ENCODE results near the gene NUP188.
"Not testable (repeated sequence)": the region's sequence is repeated elsewhere in the genome, so short reads cannot be mapped to it uniquely, and the experiment has no call there.

Gene NUP188

GRCh38 chr9:129033216-129033615 is 85.7 kb downstream of the NUP188 start:
- no peak for DNase-seq

GRCh38 chr9:129035838-129036237 is 88.3 kb downstream of the NUP188 start:
- DNase-seq: not testable (repeated sequence)

- peak; percentile 96 for DNase-seq
Observed at GRCh38 chr9:129036241-129036922, 88.9 kb downstream of the NUP188 start, which contains the start of gene MIGA2. TSS of gene MIGA2 (plus strand) at chr9:129036626. CDS start at chr9:129040595, 3,969 bp downstream.

GRCh38 chr9:129036923-129037766 is 89.6 kb downstream of the NUP188 start:
- DNase-seq: no peak

- no peak for DNase-seq
Observed at GRCh38 chr9:129037767-129038098, 90.2 kb downstream of the NUP188 start.

GRCh38 chr9:129038109-129038852 is 90.8 kb downstream of the NUP188 start:
- no peak for DNase-seq

GRCh38 chr9:129040113-129040643 is 92.7 kb downstream of the NUP188 start:
- no peak for DNase-seq

- DNase-seq: no peak
Observed at GRCh38 chr9:129042016-129042415, 94.5 kb downstream of the NUP188 start.

- no peak for DNase-seq
Observed at GRCh38 chr9:129052592-129052991, 105.1 kb downstream of the NUP188 start.

- no peak for DNase-seq
Observed at GRCh38 chr9:129053020-129053419, 105.5 kb downstream of the NUP188 start.

- DNase-seq: no peak
Observed at GRCh38 chr9:129054163-129054851, 106.8 kb downstream of the NUP188 start.

All from 8988T (cell line).